Measurements from ENCODE around the gene ABL1. TPM values are rescaled to one million over a fixed set of nuclear protein-coding genes. Genes with fewer than 3 reads are reported as not detected.

The ABL1 gene
- total RNA-seq, 4 donors from 2014 or later = 37.2 to 61.8 (median 56.2) TPM

GRCh38 chr9:130794923-130795495, 40.0 kb upstream of the ABL1 start:
- TF ChIP-seq, protein P1, sequence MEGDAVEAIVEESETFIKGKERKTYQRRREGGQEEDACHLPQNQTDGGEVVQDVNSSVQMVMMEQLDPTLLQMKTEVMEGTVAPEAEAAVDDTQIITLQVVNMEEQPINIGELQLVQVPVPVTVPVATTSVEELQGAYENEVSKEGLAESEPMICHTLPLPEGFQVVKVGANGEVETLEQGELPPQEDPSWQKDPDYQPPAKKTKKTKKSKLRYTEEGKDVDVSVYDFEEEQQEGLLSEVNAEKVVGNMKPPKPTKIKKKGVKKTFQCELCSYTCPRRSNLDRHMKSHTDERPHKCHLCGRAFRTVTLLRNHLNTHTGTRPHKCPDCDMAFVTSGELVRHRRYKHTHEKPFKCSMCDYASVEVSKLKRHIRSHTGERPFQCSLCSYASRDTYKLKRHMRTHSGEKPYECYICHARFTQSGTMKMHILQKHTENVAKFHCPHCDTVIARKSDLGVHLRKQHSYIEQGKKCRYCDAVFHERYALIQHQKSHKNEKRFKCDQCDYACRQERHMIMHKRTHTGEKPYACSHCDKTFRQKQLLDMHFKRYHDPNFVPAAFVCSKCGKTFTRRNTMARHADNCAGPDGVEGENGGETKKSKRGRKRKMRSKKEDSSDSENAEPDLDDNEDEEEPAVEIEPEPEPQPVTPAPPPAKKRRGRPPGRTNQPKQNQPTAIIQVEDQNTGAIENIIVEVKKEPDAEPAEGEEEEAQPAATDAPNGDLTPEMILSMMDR (IDR thresholded peaks at IDR 0.05; ENCODE audit: low read depth) = no peak

GRCh38 chr9:130805510-130806326, 29.3 kb upstream of the ABL1 start:
- TF ChIP-seq, protein P1 (IDR thresholded peaks at IDR 0.05; ENCODE audit: low read depth) = no peak

DNA sequence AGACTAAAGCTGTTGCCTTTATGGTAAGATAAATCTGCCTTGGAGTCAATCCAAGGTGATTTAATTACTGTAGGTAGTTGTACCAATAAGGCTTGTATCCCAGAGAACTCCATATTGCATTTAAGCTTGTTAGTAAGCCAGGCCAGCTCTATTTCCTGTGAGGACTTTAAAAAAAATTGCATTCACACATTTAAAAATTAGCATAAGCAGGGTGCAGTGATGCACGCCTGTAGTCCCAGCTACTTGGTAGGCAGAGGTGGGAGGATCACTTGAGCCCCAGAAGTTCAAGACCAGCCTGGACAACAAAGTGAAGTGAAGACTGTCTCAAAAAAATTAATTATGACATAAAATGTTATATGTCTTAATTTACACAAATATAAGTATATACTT, 28.7 kb upstream of the ABL1 start:
- TF ChIP-seq, protein P1 (IDR thresholded peaks at IDR 0.05; ENCODE audit: low read depth) = no peak

- TF ChIP-seq, protein P1 (IDR thresholded peaks at IDR 0.05; ENCODE audit: low read depth) = no peak
Measured at GRCh38 chr9:130810609-130811136, 24.4 kb upstream of the ABL1 start.

DNA sequence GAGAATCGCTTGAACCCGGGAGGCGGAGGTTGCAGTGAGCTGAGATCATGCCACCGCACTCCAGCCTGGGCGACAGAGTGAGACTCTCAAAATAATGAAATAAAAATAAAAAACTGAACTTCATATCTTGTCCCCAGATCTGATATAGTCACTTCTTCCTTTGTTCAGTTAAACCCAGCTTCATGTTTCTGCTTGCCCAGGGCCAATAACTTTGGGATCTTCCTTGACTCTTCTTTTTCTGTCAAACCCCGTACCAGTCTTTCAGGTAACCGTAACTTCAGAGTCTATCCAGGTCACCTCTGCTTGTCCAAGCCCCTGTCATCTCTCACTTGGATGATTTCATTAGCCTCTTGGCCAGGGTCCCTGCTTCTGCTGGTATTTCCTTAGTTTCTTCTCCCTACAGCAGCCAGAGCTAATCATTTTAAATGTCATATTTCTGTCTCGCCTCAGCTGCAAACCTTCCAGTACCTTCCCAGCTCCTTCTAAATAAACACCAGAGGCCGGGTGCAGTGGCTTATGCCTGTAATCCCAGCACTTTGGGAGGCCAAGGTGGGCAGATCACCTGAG, 19.7 kb upstream of the ABL1 start:
- TF ChIP-seq, protein P1 (IDR thresholded peaks at IDR 0.05; ENCODE audit: low read depth) = no peak

- TF ChIP-seq, protein P1 (IDR thresholded peaks at IDR 0.05; ENCODE audit: low read depth) = no peak
Measured at GRCh38 chr9:130817914-130818313, 17.1 kb upstream of the ABL1 start.

DNA sequence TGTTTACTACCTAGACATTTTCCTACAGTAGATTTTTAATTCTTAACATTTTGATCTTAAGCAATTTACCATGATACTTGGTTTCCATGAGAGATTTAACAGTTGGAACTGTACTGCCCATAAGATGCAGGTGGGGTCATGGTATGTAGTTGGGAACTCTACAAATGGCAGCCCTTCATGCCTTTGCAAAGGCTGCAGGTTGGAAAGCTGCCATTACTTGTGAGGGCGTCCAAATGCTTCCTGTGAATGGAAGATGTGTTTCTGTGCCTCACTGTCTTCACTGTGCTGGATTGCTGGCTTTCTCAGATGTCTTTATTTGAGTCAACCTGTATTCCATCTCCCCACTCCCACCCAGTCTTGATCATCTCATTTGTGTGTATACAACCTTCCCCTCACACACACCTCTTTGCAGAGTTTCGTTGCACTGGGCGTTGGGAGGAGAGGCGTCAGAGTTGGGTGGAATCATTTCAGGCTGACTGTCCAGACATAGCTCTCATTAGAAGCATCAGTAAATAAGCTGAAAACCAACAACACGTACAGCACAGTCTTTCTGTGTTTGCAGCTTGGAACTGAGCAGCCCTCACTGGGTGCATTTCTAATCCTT, 14.8 kb upstream of the ABL1 start:
- TF ChIP-seq, protein P1 (IDR thresholded peaks at IDR 0.05; ENCODE audit: low read depth) = no peak
